ENCODE results near the gene PRMT7.

Gene PRMT7

GRCh38 chr16:68350813-68351350 is 40.1 kb downstream of the PRMT7 start:
- no peak for DNase-seq

- DNase-seq: no peak
These were observed 40.6 kb downstream of the PRMT7 start for GRCh38 chr16:68351463-68351862.

GRCh38 chr16:68351991-68352431 is 41.2 kb downstream of the PRMT7 start:
- no peak for DNase-seq

GRCh38 chr16:68353366-68353765 is 42.5 kb downstream of the PRMT7 start:
- no peak for DNase-seq

- no peak for DNase-seq
These were observed 44.0 kb downstream of the PRMT7 start for GRCh38 chr16:68354816-68355215.

- DNase-seq: no peak
These were observed 44.8 kb downstream of the PRMT7 start for GRCh38 chr16:68355447-68356248.

GRCh38 chr16:68356249-68356918 is 45.6 kb downstream of the PRMT7 start:
- peak; percentile 13 for DNase-seq

- no peak for DNase-seq
These were observed 46.1 kb downstream of the PRMT7 start for GRCh38 chr16:68356919-68357286.

- DNase-seq: no peak
These were observed 46.7 kb downstream of the PRMT7 start for GRCh38 chr16:68357521-68357922.

GRCh38 chr16:68357923-68358322 is 47.1 kb downstream of the PRMT7 start:
- DNase-seq: no peak

- no peak for DNase-seq
These were observed 48.1 kb downstream of the PRMT7 start for GRCh38 chr16:68358951-68359350.

GRCh38 chr16:68359398-68360191 is 48.8 kb downstream of the PRMT7 start:
- no peak for DNase-seq

GRCh38 chr16:68360547-68360946 is 49.7 kb downstream of the PRMT7 start:
- no peak for DNase-seq

GRCh38 chr16:68360956-68361355 is 50.1 kb downstream of the PRMT7 start:
- no peak for DNase-seq

GRCh38 chr16:68361485-68361884 is 50.7 kb downstream of the PRMT7 start:
- no peak for DNase-seq

- no peak for DNase-seq
These were observed 51.6 kb downstream of the PRMT7 start for GRCh38 chr16:68362262-68362913.

- DNase-seq: no peak
These were observed 52.3 kb downstream of the PRMT7 start for GRCh38 chr16:68362947-68363657.

- peak; percentile 25 for DNase-seq
These were observed 53.1 kb downstream of the PRMT7 start for GRCh38 chr16:68363658-68364521.

- DNase-seq: peak; percentile 30
These were observed 53.8 kb downstream of the PRMT7 start for GRCh38 chr16:68364561-68364998.

- peak; percentile 43 for DNase-seq
These were observed 54.5 kb downstream of the PRMT7 start for GRCh38 chr16:68365167-68365817.
